Measurements from ENCODE around the gene PGLYRP2. TPM values are rescaled to one million over a fixed set of nuclear protein-coding genes. Genes with fewer than 3 reads are reported as not detected.

Gene PGLYRP2
- total RNA-seq, 2 donors from 2014 or later, result not detected

GRCh38 chr19:15431396-15432017 is 47.8 kb downstream of the PGLYRP2 start:
- Histone ChIP-seq H3K27ac (peak overlapping the region in 1 of 2 donors; percentile 34), H3K4me1 (ENCODE audit: control insufficient read depth in 1 of 2, low read depth in 2 of 2) (peaks cover 21 to 36% of the 10 kb centered on the region in 2 donors), H3K27me3 (replicated peaks; ENCODE audit: insufficient read depth) (no peaks in the 10 kb centered on the region), H3K4me3 (peak overlapping the region; percentile 90), H3K36me3 (peaks cover 27% of the 10 kb centered on the region), H3K9me3 (no peaks in the 10 kb centered on the region)
- ATAC-seq (ENCODE audit: insufficient number of reproducible peaks, low FRiP score, low read depth) (no peak), DNase-seq (ENCODE audit: low spot score) (no peak)
- no peak for TF ChIP-seq CTCF (IDR thresholded peaks at IDR 0.05)

GRCh38 chr19:15430526-15431120 is 48.7 kb downstream of the PGLYRP2 start:
- no peak for ATAC-seq (ENCODE audit: insufficient number of reproducible peaks, low FRiP score, low read depth)
- no peak overlapping the region for H3K4me3 ChIP-seq

GRCh38 chr19:15429825-15430467 is 49.4 kb downstream of the PGLYRP2 start:
- DNase-seq (ENCODE audit: low spot score) (no peak), ATAC-seq (ENCODE audit: insufficient number of reproducible peaks, low FRiP score, low read depth) (no peak)
- Histone ChIP-seq H3K27me3 (replicated peaks; ENCODE audit: insufficient read depth) (no peaks in the 10 kb centered on the region), H3K4me1 (ENCODE audit: control insufficient read depth in 1 of 2, low read depth in 2 of 2) (peaks cover 18 to 31% of the 10 kb centered on the region in 2 donors), H3K27ac (no peak overlapping the region), H3K9me3 (no peaks in the 10 kb centered on the region), H3K4me3 (no peak overlapping the region), H3K36me3 (peaks cover 40% of the 10 kb centered on the region)
- TF ChIP-seq CTCF (IDR thresholded peaks at IDR 0.05), result no peak

More at GRCh38 chr19:15430526-15431120, 48.7 kb downstream of the PGLYRP2 start:
- Histone ChIP-seq H3K9me3 (no peaks in the 10 kb centered on the region), H3K4me1 (ENCODE audit: control insufficient read depth in 1 of 2, low read depth in 2 of 2) (peaks cover 18 to 31% of the 10 kb centered on the region in 2 donors), H3K36me3 (peaks cover 33% of the 10 kb centered on the region), H3K27me3 (replicated peaks; ENCODE audit: insufficient read depth) (no peaks in the 10 kb centered on the region), H3K27ac (no peak overlapping the region)
- TF ChIP-seq CTCF (IDR thresholded peaks at IDR 0.05), result no peak
- DNase-seq (ENCODE audit: low spot score), result no peak

- H3K9me3 ChIP-seq, result no peaks in the 10 kb centered on the region
- no peaks in the 10 kb centered on the region for H3K27me3 ChIP-seq (replicated peaks; ENCODE audit: insufficient read depth)
- ATAC-seq (ENCODE audit: insufficient number of reproducible peaks, low FRiP score, low read depth) (no peak), DNase-seq (ENCODE audit: low spot score) (no peak)
- H3K4me1 ChIP-seq (ENCODE audit: control insufficient read depth in 1 of 2, low read depth in 2 of 2), result peaks cover 18 to 31% of the 10 kb centered on the region in 2 donors
- no peak for TF ChIP-seq CTCF (IDR thresholded peaks at IDR 0.05)
- no peak overlapping the region for H3K27ac ChIP-seq
- peaks cover 46% of the 10 kb centered on the region for H3K36me3 ChIP-seq
- no peak overlapping the region for H3K4me3 ChIP-seq
These were observed 50.1 kb downstream of the PGLYRP2 start for GRCh38 chr19:15428956-15429824.
